K562 (cell line): ENCODE measurements around the gene CEP70. TPM values are rescaled to one million over a fixed set of nuclear protein-coding genes. Genes with fewer than 3 reads are reported as not detected.

Source experiments
- ATF3 ChIP-seq, 2 experiments: fragments of 450-650 bp in 1 of 2; sonication (generic) in 1 of 2; formaldehyde crosslinking in 1 of 2; IDR thresholded peaks in 1 of 2; conservative IDR thresholded peaks in 1 of 2; 2 replicates each; pipeline versions ENCODE4 v1.6.1 to v1.8.1; 2016 to 2023; ENCODE audit warnings: mild to moderate bottlenecking in 2 of 2, moderate library complexity in 2 of 2, inconsistent platforms in 1 of 2, missing genetic modification reagents in 1 of 2
- CC2D1A ChIP-seq: fragments of 450-650 bp; IDR thresholded peaks from 2 replicates; pipeline ENCODE4 v1.6.1; 2017; ENCODE audit warnings: mild to moderate bottlenecking
- CHD4 ChIP-seq: fragments of 200-600 bp; sonication (generic); IDR thresholded peaks from 3 replicates; pipeline ENCODE4 v1.6.1; 2012; ENCODE audit warnings: low read depth, mild to moderate bottlenecking, mixed read lengths, low read length, inconsistent platforms; ENCODE audit not compliant: insufficient read depth, insufficient replicate concordance, poor library complexity, severe bottlenecking
- L3MBTL2 ChIP-seq: fragments of 450-650 bp; IDR thresholded peaks from 2 replicates; pipeline ENCODE4 v1.6.1; 2016; ENCODE audit warnings: mild to moderate bottlenecking, moderate library complexity
- MLX ChIP-seq, 2 experiments: fragments of 450-650 bp in 1 of 2; sonication (generic) in 1 of 2; formaldehyde crosslinking; conservative IDR thresholded peaks; 2 replicates each; pipeline versions ENCODE4 v1.4.0 to v1.8.1; 2020 to 2022; ENCODE audit warnings: mild to moderate bottlenecking in 1 of 2, missing genetic modification reagents in 1 of 2
- NKRF ChIP-seq: fragments of 450-650 bp; IDR thresholded peaks from 2 replicates; pipeline ENCODE4 v1.6.1; 2016; ENCODE audit warnings: borderline replicate concordance
- POLR2B ChIP-seq: fragments of 450-650 bp; IDR thresholded peaks from 2 replicates; pipeline ENCODE4 v1.6.1; 2018; ENCODE audit warnings: low read depth; ENCODE audit not compliant: partially characterized antibody
- PYGO2 ChIP-seq: fragments of 450-650 bp; IDR thresholded peaks from 2 replicates; pipeline ENCODE4 v1.6.1; 2016; ENCODE audit warnings: mild to moderate bottlenecking, missing genetic modification characterization, moderate library complexity, missing compliant biosample characterization
- RBBP5 ChIP-seq: fragments of 200-600 bp; sonication (generic); IDR thresholded peaks from 2 replicates; pipeline ENCODE4 v1.6.1; 2012; ENCODE audit warnings: borderline replicate concordance, mild to moderate bottlenecking, low read length, control low read depth, inconsistent platforms; ENCODE audit not compliant: insufficient read depth, poor library complexity, severe bottlenecking
- RBM22 ChIP-seq: fragments of 200-400 bp; formaldehyde crosslinking; IDR thresholded peaks from 2 replicates; pipeline ENCODE4 v1.6.1; 2018; ENCODE audit warnings: low read length, low read depth; ENCODE audit not compliant: poor library complexity, severe bottlenecking
- RREB1 ChIP-seq: fragments of 250-450 bp; sonication (Bioruptor Pico); IDR thresholded peaks from 2 replicates; pipeline ENCODE4 v1.4.0; 2020
- SOX6 ChIP-seq: fragments of 450-650 bp; IDR thresholded peaks from 2 replicates; pipeline ENCODE4 v1.6.1; 2014; ENCODE audit warnings: mild to moderate bottlenecking
- TCF3 ChIP-seq: sonication (generic); formaldehyde crosslinking; IDR thresholded peaks from 2 replicates; pipeline ENCODE4 v1.4.0; 2020; ENCODE audit warnings: mild to moderate bottlenecking, missing genetic modification reagents
- ZFPM2 ChIP-seq: fragments of 250-450 bp; sonication (Bioruptor Pico); IDR thresholded peaks from 2 replicates; pipeline ENCODE4 v1.5.1; 2022; ENCODE audit warnings: mild to moderate bottlenecking
- ZNF324 ChIP-seq: fragments of 250-450 bp; sonication (Bioruptor Pico); IDR thresholded peaks from 2 replicates; pipeline ENCODE4 v1.4.0; 2020; ENCODE audit warnings: mild to moderate bottlenecking
- ZNF445 ChIP-seq: fragments of 250-450 bp; sonication (Bioruptor Pico); IDR thresholded peaks from 2 replicates; pipeline ENCODE4 v1.4.0; 2020; ENCODE audit warnings: low read depth, mild to moderate bottlenecking, moderate library complexity
- ZNF699 ChIP-seq: fragments of 250-450 bp; sonication (Bioruptor Pico); IDR thresholded peaks from 2 replicates; pipeline ENCODE4 v1.8.0; 2021; ENCODE audit warnings: mild to moderate bottlenecking, moderate library complexity; ENCODE audit not compliant: insufficient replicate concordance
- polyA plus RNA-seq, 8 experiments: library from polyadenylated mRNA; depleted of rRNA in 4 of 8; stranded (reverse) in 5 of 8; unstranded in 3 of 8; fragments of >200 nt; fragmentation: Nextera tagmentation in 2 of 8; fragmentation: Illumina TruSeq in 1 of 8; extraction: Ambion mirVana in 2 of 8; extraction: Trizol in 1 of 8; gene quantifications; 2 replicates each; pipeline versions ENCODE4 v1.2.1 to v1.2.3, GENCODE V29; 2011 to 2014; ENCODE audit warnings: inconsistent platforms in 1 of 8, missing spikeins in 1 of 8
- total RNA-seq, 7 experiments: library from RNA; depleted of rRNA in 6 of 7; stranded (reverse); fragments of >200 nt in 6 of 7; fragmentation: Illumina TruSeq in 2 of 7; extraction: Trizol in 2 of 7; gene quantifications; 2 replicates each; pipeline versions ENCODE4 v1.2.1 to v1.2.3, GENCODE V29; 2011 to 2021; ENCODE audit warnings: low replicate concordance in 1 of 7

CEP70 gene
- total and polyA plus RNA-seq, 9 of the 15 experiments (the other 6 are each of a cell fraction or from before 2014, with no cell fraction given), result 16.1 to 31.5 (median 23.4) TPM

GRCh38 chr3:138640537-138640936 lies 46.5 kb upstream of the CEP70 start (continued):
- no peak for TF ChIP-seq RREB1
- TF ChIP-seq ZNF699 (CRISPR knock-in tag), result no peak
- 0 out of 2 replicates have a peak, but pooled peaks have one; percentile 28 for TF ChIP-seq PYGO2 (tag)
- TF ChIP-seq ZNF324 (CRISPR knock-in tag), result no peak
- no peak for TF ChIP-seq CHD4
- TF ChIP-seq ZNF445 (CRISPR knock-in tag), result no peak
- no peak for TF ChIP-seq MLX (CRISPR knock-in tag; conservative IDR thresholded peaks at IDR 0.05)
- no peak for TF ChIP-seq TCF3 (CRISPR knock-in tag)
- no peak for TF ChIP-seq CC2D1A
- peak; percentile 52 for TF ChIP-seq RBM22
- 0 out of 2 replicates have a peak, but pooled peaks have one; percentile 13 for TF ChIP-seq L3MBTL2
- TF ChIP-seq SOX6, result peak; percentile 12; the same call in 1 of the 2 replicates
- no peak for TF ChIP-seq RBBP5
- no peak for TF ChIP-seq NKRF
- no peak for TF ChIP-seq ZFPM2
- TF ChIP-seq POLR2B, result peak; percentile 16
- TF ChIP-seq ATF3 (IDR thresholded peaks at IDR 0.05), result 0 out of 2 replicates have a peak, but pooled peaks have one; percentile 16
- TF ChIP-seq ATF3 (CRISPR knock-in tag; conservative IDR thresholded peaks at IDR 0.05), result no peak
- TF ChIP-seq, all 486 proteins: peak for 8
